WTC11 (cell line): Measurements from ENCODE around the gene MUCL1.

Source experiments
- AFF4 ChIP-seq: sonication (generic); formaldehyde crosslinking; IDR thresholded peaks from 2 replicates; pipeline ENCODE4 v1.8.1; 2023; ENCODE audit warnings: mild to moderate bottlenecking, missing genetic modification reagents, borderline replicate concordance
- ATF2 ChIP-seq: sonication (generic); formaldehyde crosslinking; IDR thresholded peaks from 2 replicates; pipeline ENCODE4 v1.8.1; 2022; ENCODE audit warnings: low read depth, missing genetic modification reagents, borderline replicate concordance
- CTCF ChIP-seq: fragments of 200-600 bp; IDR thresholded peaks from 2 replicates; pipeline ENCODE4 v1.8.0; 2022; ENCODE audit warnings: antibody characterized with exemption
- E2F1 ChIP-seq: sonication (generic); formaldehyde crosslinking; IDR thresholded peaks from 2 replicates; pipeline ENCODE4 v1.8.0; 2022; ENCODE audit warnings: mild to moderate bottlenecking, missing genetic modification reagents
- ELF4 ChIP-seq: sonication (generic); formaldehyde crosslinking; IDR thresholded peaks from 2 replicates; pipeline ENCODE4 v1.8.1; 2022; ENCODE audit warnings: low read depth, mild to moderate bottlenecking, moderate library complexity, missing genetic modification reagents
- ETV6 ChIP-seq: sonication (generic); formaldehyde crosslinking; IDR thresholded peaks from 2 replicates; pipeline ENCODE4 v1.8.1; 2022; ENCODE audit warnings: mild to moderate bottlenecking, missing genetic modification reagents
- FOXP4 ChIP-seq: sonication (generic); formaldehyde crosslinking; IDR thresholded peaks from 2 replicates; pipeline ENCODE4 v1.8.0; 2022; ENCODE audit warnings: mild to moderate bottlenecking, missing genetic modification reagents
- GTF2I ChIP-seq: fragments of 250-450 bp; sonication (Bioruptor Pico); conservative IDR thresholded peaks from 2 replicates; pipeline ENCODE4 v1.4.0; 2021; ENCODE audit warnings: mild to moderate bottlenecking
- HMGXB4 ChIP-seq: sonication (generic); formaldehyde crosslinking; IDR thresholded peaks from 2 replicates; pipeline ENCODE4 v1.8.1; 2023; ENCODE audit warnings: mild to moderate bottlenecking, moderate library complexity, missing genetic modification reagents
- PRDM15 ChIP-seq: sonication (generic); formaldehyde crosslinking; IDR thresholded peaks from 2 replicates; pipeline ENCODE4 v1.8.0; 2022; ENCODE audit warnings: missing genetic modification reagents
- PREB ChIP-seq: sonication (generic); formaldehyde crosslinking; IDR thresholded peaks from 2 replicates; pipeline ENCODE4 v1.8.1; 2022; ENCODE audit warnings: mild to moderate bottlenecking, missing genetic modification reagents, moderate library complexity, borderline replicate concordance
- SP1 ChIP-seq: sonication (generic); formaldehyde crosslinking; conservative IDR thresholded peaks from 2 replicates; pipeline ENCODE4 v1.8.1; 2022; ENCODE audit warnings: missing genetic modification reagents
- TEAD1 ChIP-seq: sonication (generic); formaldehyde crosslinking; IDR thresholded peaks from 2 replicates; pipeline ENCODE4 v1.8.0; 2022; ENCODE audit warnings: mild to moderate bottlenecking, missing genetic modification reagents

GRCh38 chr12:54824402-54824801, 29.9 kb upstream of the MUCL1 start:
- peak; percentile 40; the same call in 1 of the 2 replicates for TF ChIP-seq CTCF
- TF ChIP-seq PREB, result no peak
- TF ChIP-seq PRDM15 (CRISPR knock-in tag), result no peak
- TF ChIP-seq AFF4 (CRISPR knock-in tag), result no peak
- TF ChIP-seq GTF2I (CRISPR knock-in tag), result no peak
- no peak for TF ChIP-seq E2F1 (CRISPR knock-in tag)
- TF ChIP-seq ELF4 (CRISPR knock-in tag), result no peak
- no peak for TF ChIP-seq FOXP4 (CRISPR knock-in tag)
- no peak for TF ChIP-seq SP1
- no peak for TF ChIP-seq TEAD1 (CRISPR knock-in tag)
- TF ChIP-seq HMGXB4, result no peak
- TF ChIP-seq ETV6 (CRISPR knock-in tag), result no peak
- TF ChIP-seq ATF2 (CRISPR knock-in tag), result no peak
